Gastrocnemius medialis (tissue), 4 donors: ENCODE data around the gene CEBPG.

Experiments
- POLR2A ChIP-seq, 2 donors: fragments of 450-650 bp; IDR thresholded peaks; one replicate each; pipeline ENCODE4 v1.6.1; 2017; ENCODE audit warnings: antibody characterized with exemption in 2 of 2, mild to moderate bottlenecking in 2 of 2, moderate library complexity in 2 of 2
- TF ChIP-seq, protein P1 (sequence below), 5 experiments: fragments of 450-650 bp in 3 of 5; fragments of 200-600 bp in 2 of 5; sonication (generic) in 2 of 5; IDR thresholded peaks in 4 of 5; conservative IDR thresholded peaks in 1 of 5; 1 replicate in 4 of 5; 2 replicates in 1 of 5; pipeline ENCODE4 v1.5.1; 2016 to 2019; ENCODE audit warnings: antibody characterized with exemption in 5 of 5, mild to moderate bottlenecking in 3 of 5, moderate library complexity in 3 of 5

DNA sequence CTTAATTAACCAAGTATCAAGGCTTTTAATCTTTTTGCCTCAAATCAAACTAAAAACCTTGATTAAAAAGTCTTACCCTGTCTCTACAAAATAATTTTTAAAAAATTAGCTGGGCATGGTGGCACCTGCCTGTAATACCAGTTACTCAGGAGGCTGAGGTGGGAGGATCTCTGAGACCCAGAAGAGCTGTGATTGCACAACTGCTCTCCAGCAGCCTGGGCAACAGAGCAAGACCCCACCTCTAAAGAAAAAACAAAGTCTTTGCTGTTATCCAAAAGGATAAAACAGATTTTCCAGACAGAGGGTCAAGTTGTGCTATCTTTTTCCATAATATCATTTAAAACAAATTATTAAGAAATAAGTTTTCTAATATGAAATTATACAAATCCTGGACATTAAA, 26.8 kb upstream of the CEBPG start:
- TF ChIP-seq POLR2A (IDR thresholded peaks at IDR 0.05): no peak
- TF ChIP-seq, protein P1, sequence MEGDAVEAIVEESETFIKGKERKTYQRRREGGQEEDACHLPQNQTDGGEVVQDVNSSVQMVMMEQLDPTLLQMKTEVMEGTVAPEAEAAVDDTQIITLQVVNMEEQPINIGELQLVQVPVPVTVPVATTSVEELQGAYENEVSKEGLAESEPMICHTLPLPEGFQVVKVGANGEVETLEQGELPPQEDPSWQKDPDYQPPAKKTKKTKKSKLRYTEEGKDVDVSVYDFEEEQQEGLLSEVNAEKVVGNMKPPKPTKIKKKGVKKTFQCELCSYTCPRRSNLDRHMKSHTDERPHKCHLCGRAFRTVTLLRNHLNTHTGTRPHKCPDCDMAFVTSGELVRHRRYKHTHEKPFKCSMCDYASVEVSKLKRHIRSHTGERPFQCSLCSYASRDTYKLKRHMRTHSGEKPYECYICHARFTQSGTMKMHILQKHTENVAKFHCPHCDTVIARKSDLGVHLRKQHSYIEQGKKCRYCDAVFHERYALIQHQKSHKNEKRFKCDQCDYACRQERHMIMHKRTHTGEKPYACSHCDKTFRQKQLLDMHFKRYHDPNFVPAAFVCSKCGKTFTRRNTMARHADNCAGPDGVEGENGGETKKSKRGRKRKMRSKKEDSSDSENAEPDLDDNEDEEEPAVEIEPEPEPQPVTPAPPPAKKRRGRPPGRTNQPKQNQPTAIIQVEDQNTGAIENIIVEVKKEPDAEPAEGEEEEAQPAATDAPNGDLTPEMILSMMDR (IDR thresholded peaks at IDR 0.05 in 4 of 5, conservative IDR thresholded peaks at IDR 0.05 in 1 of 5): no peak
